Natural killer cell treated with Interleukin-12 subunit alpha and Interleukin-12 subunit beta and Interleukin-15 and Interleukin-18, amount 100 ng/mL, for 72 hours (primary cell): ENCODE data around the gene SLC46A1. TPM values are rescaled to one million over a fixed set of nuclear protein-coding genes. Genes with fewer than 3 reads are reported as not detected.

ENCODE experiments used
- ATAC-seq, 2 donors: fragments of 150-1000 bp; cut with Tn5 transposase in 1 of 2; sonication (Bioruptor Pico), chemical (Tn5 transposase) in 1 of 2; 2 replicates each; pipeline ENCODE4 v1.10.0; 2021
- DNase-seq: peaks from one replicate; pipeline ENCODE4 v3.0.0; 2022; ENCODE audit warnings: low spot score
- H3K27ac Mint-ChIP-seq, 2 donors: 1 replicate in 1 of 2; 2 replicates in 1 of 2; pipeline ENCODE4 v1.8.0; 2022; ENCODE audit warnings: mixed read lengths in 2 of 2, mild to moderate bottlenecking in 1 of 2, moderate library complexity in 1 of 2
- H3K27me3 Mint-ChIP-seq, 2 donors: 1 replicate in 1 of 2; 2 replicates in 1 of 2; pipeline ENCODE4 v1.8.0; 2022; ENCODE audit warnings: mixed read lengths in 2 of 2
- H3K36me3 Mint-ChIP-seq: one replicate; pipeline ENCODE4 v1.8.0; 2022; ENCODE audit warnings: mixed read lengths
- H3K4me1 Mint-ChIP-seq, 2 donors: 1 replicate in 1 of 2; 2 replicates in 1 of 2; pipeline ENCODE4 v1.8.0; 2022; ENCODE audit warnings: low read depth in 2 of 2, mixed read lengths in 2 of 2, mild to moderate bottlenecking in 1 of 2
- H3K4me3 Mint-ChIP-seq: one replicate; pipeline ENCODE4 v1.8.0; 2022; ENCODE audit warnings: mixed read lengths
- H3K9me3 Mint-ChIP-seq: 2 replicates; pipeline ENCODE4 v1.8.0; 2022; ENCODE audit warnings: mixed read lengths
- total RNA-seq, 2 donors: library from RNA; stranded (reverse); gene quantifications; one replicate each; pipeline ENCODE4 v1.2.3, GENCODE V29; 2022

The SLC46A1 gene
- total RNA-seq, 2 donors from 2014 or later: 3.2 to 8.1 TPM

DNA sequence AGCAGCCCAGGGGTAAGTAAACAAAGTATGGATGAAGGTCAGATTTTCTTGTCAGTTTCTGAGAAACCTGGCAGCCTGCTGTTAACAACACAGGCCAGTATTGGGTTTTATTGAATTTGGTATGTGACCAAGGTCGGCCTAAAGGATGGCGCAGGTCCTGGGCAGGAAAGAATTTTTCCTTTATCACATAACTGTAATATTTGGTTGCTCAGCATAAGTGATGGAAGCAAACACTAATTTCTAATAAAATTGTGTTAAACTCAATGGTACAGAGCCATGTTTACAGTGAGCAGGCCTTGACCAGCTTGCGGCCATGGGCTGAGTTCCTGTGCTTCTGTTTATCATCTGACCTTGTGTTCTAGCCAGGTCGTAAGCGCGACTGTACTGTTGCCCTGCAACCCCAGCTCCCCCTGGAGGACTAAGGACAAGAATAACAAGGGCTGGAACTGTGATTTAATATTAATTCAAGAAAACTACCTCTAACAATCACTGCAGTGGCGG, 59.2 kb downstream of the SLC46A1 start:
- Mint-ChIP-seq H3K4me3 (no peak overlapping the region), H3K27me3 (no peaks in the 10 kb centered on the region), H3K27ac (no peak overlapping the region), H3K9me3 (no peaks in the 10 kb centered on the region), H3K36me3 (peaks cover 15% of the 10 kb centered on the region), H3K4me1 (no peaks in the 10 kb centered on the region)
- no peak for DNase-seq
- no peak for ATAC-seq

DNA sequence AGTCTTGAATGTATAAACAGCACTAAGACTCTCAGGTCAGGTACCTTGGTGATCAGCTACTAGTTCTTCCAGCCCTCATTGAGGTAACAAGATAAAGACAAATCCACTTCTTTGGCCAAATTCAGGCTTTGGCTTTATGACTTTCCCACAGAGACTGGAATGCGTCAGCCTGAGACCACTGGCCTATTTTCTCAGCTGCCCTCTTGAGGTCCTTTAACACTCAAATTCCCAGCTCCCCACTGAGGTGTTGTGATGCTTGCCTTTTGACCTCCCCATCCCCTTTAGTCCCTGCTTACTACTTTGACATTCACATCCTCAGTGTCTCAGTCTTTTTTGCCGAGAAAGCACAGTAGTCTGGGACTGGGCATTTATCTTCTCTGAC, 59.8 kb downstream of the SLC46A1 start:
- ATAC-seq (no peak), DNase-seq (no peak)
- no peaks in the 10 kb centered on the region for H3K9me3 Mint-ChIP-seq
- H3K4me1 Mint-ChIP-seq: no peaks in the 10 kb centered on the region
- H3K4me3 Mint-ChIP-seq: no peak overlapping the region
- H3K36me3 Mint-ChIP-seq: peaks cover 14% of the 10 kb centered on the region
- no peaks in the 10 kb centered on the region for H3K27me3 Mint-ChIP-seq
- no peak overlapping the region for H3K27ac Mint-ChIP-seq

DNA sequence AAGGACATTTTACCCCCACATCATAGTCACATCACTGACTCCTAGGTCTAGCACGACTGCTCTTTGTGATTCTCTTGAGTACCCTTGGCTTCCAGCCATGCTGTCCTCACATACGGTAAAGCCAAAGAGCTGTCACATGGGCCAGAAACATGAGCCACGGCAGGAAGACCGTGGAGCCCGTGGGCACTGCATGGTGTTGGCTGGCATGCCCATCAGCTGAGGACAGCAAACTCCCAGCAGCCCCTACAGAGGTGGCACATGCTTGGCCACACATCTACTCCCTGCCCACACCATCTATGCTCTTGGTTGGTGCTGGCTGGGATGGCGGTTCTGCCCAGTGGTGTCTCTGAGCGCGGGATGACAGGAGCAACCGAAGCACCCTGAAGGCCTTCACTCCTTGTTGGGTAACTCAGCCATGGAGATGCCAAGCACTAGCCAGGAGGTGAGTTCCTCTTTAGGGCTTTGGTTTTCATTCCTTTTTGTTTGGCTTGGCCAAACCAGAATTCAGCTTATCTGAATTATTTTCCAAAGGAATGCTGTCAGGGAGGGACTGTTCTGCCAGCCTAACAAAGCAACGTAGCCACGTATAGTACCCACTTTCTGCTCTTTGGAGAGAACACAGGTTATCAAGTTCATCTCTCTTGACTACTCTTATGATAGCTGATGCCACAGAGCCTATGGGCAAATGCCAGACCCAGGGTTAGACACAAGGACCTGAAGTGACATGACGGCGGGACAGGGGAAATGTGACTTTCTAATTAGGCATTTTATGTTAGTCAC, 60.4 kb downstream of the SLC46A1 start:
- DNase-seq (no peak), ATAC-seq (peak in 1 of 2 donors; percentile 33)
- no peaks in the 10 kb centered on the region for H3K27me3 Mint-ChIP-seq
- H3K36me3 Mint-ChIP-seq: peaks cover 14% of the 10 kb centered on the region
- no peak overlapping the region for H3K4me3 Mint-ChIP-seq
- H3K9me3 Mint-ChIP-seq: no peaks in the 10 kb centered on the region
- H3K27ac Mint-ChIP-seq: no peak overlapping the region
- H3K4me1 Mint-ChIP-seq: no peaks in the 10 kb centered on the region

Other genes with a start within 250 kb of the SLC46A1 start
- 10 to 100 TPM; 30.7 to 60.4 TPM for gene TMEM97, start 87.0 kb downstream of the SLC46A1 start, total RNA-seq
- gene IFT20, start 70.7 kb downstream of the SLC46A1 start, total RNA-seq: 10 to 100 TPM; 17.7 to 18.2 TPM
- 10 to 100 TPM; 20.4 to 24.9 TPM for gene TNFAIP1, start 70.5 kb downstream of the SLC46A1 start, total RNA-seq
- 100 to 1,000 TPM in 1 of 2 donors, 10 to 100 TPM in 1; 74.9 to 122 TPM for gene POLDIP2, start 48.7 kb downstream of the SLC46A1 start, total RNA-seq
- gene SEBOX, start 41.0 kb downstream of the SLC46A1 start, total RNA-seq: not detected
- gene VTN, start 35.9 kb downstream of the SLC46A1 start, total RNA-seq: 1 to 10 TPM in 1 of 2 donors, under 1 TPM in 1; 0.52 to 1.3 TPM
- gene SARM1, start 34.5 kb downstream of the SLC46A1 start, total RNA-seq: 10 to 100 TPM; 29.4 to 46.2 TPM
- gene SLC13A2, start 67.4 kb upstream of the SLC46A1 start, total RNA-seq: not detected
- not detected for gene FOXN1, start 100.1 kb upstream of the SLC46A1 start, total RNA-seq
- 100 to 1,000 TPM; 104 to 135 TPM for gene UNC119, start 146.4 kb upstream of the SLC46A1 start, total RNA-seq
- 10 to 100 TPM; 74.9 to 93.2 TPM for gene PIGS, start 165.3 kb upstream of the SLC46A1 start, total RNA-seq
- gene ALDOC, start 170.7 kb upstream of the SLC46A1 start, total RNA-seq: 100 to 1,000 TPM in 1 of 2 donors, 10 to 100 TPM in 1; 36.8 to 164 TPM
- 100 to 1,000 TPM in 1 of 2 donors, 10 to 100 TPM in 1; 80.7 to 198 TPM for gene SPAG5, start 192.8 kb upstream of the SLC46A1 start, total RNA-seq
- gene RSKR, start 208.0 kb upstream of the SLC46A1 start, total RNA-seq: 100 to 1,000 TPM in 1 of 2 donors, 10 to 100 TPM in 1; 34.4 to 108 TPM
- gene BLTP2, start 238.9 kb upstream of the SLC46A1 start, total RNA-seq: 100 to 1,000 TPM; 184 to 422 TPM